ENCODE results near the gene CACNA1G. TPM values are rescaled to one million over a fixed set of nuclear protein-coding genes. Genes with fewer than 3 reads are reported as not detected.
A peak's percentile ranks its signal among the peaks of the same experiment; 100 is the strongest.

CACNA1G gene
- total and polyA plus RNA-seq, 9 of the 15 experiments (the other 6 are each of a cell fraction or from before 2014, with no cell fraction given): 0.01 TPM; not detected in 8

- TF ChIP-seq, protein P1, sequence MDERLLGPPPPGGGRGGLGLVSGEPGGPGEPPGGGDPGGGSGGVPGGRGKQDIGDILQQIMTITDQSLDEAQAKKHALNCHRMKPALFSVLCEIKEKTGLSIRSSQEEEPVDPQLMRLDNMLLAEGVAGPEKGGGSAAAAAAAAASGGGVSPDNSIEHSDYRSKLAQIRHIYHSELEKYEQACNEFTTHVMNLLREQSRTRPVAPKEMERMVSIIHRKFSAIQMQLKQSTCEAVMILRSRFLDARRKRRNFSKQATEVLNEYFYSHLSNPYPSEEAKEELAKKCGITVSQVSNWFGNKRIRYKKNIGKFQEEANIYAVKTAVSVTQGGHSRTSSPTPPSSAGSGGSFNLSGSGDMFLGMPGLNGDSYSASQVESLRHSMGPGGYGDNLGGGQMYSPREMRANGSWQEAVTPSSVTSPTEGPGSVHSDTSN (CRISPR knock-in tag; IDR thresholded peaks at IDR 0.05; ENCODE audit: low read depth): peak; percentile 61; the same call in 1 of the 2 replicates
- TF ChIP-seq, protein P1 (tag; conservative IDR thresholded peaks at IDR 0.05; ENCODE audit: low read depth): peak; percentile 86
- TF ChIP-seq XRCC5 (IDR thresholded peaks at IDR 0.05; ENCODE audit: low read depth, low read length) (no peak), ZBED1 (IDR thresholded peaks at IDR 0.05) (no peak), HMG20A (CRISPR knock-in tag; conservative IDR thresholded peaks at IDR 0.05) (no peak), PTRF (tag; IDR thresholded peaks at IDR 0.05) (peak; percentile 64; the same call in 1 of the 2 replicates), ZBTB8A (IDR thresholded peaks at IDR 0.05; ENCODE audit: partially characterized antibody) (no peak), ZNF282 (CRISPR knock-in tag; IDR thresholded peaks at IDR 0.05) (no peak), ZNF740 (CRISPR knock-in tag; IDR thresholded peaks at IDR 0.05) (no peak), ZNF740 (tag; IDR thresholded peaks at IDR 0.05) (0 out of 4 replicates have a peak, but pooled peaks of 1 of the 2 experiments have one; percentile 38), RFX5 (IDR thresholded peaks at IDR 0.05; ENCODE audit: low read depth, low read length) (no peak), POLR2A (conservative IDR thresholded peaks at IDR 0.05) (peak; percentile 58; the same call in 1 of the 2 replicates), RAD51 (IDR thresholded peaks at IDR 0.05; ENCODE audit: borderline replicate concordance, low read depth) (no peak; the same call in 1 of the 2 replicates), ZNF316 (IDR thresholded peaks at IDR 0.05) (peak; percentile 100), TAF1 (IDR thresholded peaks at IDR 0.05; ENCODE audit: control insufficient read depth, extremely low read depth, insufficient read depth, low read length, severe bottlenecking) (no peak), EHMT2 (IDR thresholded peaks at IDR 0.05) (peak; percentile 68)
- TF ChIP-seq, protein P2, sequence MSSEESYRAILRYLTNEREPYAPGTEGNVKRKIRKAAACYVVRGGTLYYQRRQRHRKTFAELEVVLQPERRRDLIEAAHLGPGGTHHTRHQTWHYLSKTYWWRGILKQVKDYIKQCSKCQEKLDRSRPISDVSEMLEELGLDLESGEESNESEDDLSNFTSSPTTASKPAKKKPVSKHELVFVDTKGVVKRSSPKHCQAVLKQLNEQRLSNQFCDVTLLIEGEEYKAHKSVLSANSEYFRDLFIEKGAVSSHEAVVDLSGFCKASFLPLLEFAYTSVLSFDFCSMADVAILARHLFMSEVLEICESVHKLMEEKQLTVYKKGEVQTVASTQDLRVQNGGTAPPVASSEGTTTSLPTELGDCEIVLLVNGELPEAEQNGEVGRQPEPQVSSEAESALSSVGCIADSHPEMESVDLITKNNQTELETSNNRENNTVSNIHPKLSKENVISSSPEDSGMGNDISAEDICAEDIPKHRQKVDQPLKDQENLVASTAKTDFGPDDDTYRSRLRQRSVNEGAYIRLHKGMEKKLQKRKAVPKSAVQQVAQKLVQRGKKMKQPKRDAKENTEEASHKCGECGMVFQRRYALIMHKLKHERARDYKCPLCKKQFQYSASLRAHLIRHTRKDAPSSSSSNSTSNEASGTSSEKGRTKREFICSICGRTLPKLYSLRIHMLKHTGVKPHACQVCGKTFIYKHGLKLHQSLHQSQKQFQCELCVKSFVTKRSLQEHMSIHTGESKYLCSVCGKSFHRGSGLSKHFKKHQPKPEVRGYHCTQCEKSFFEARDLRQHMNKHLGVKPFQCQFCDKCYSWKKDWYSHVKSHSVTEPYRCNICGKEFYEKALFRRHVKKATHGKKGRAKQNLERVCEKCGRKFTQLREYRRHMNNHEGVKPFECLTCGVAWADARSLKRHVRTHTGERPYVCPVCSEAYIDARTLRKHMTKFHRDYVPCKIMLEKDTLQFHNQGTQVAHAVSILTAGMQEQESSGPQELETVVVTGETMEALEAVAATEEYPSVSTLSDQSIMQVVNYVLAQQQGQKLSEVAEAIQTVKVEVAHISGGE (CRISPR knock-in tag; IDR thresholded peaks at IDR 0.05): no peak
- TF ChIP-seq, protein P3, sequence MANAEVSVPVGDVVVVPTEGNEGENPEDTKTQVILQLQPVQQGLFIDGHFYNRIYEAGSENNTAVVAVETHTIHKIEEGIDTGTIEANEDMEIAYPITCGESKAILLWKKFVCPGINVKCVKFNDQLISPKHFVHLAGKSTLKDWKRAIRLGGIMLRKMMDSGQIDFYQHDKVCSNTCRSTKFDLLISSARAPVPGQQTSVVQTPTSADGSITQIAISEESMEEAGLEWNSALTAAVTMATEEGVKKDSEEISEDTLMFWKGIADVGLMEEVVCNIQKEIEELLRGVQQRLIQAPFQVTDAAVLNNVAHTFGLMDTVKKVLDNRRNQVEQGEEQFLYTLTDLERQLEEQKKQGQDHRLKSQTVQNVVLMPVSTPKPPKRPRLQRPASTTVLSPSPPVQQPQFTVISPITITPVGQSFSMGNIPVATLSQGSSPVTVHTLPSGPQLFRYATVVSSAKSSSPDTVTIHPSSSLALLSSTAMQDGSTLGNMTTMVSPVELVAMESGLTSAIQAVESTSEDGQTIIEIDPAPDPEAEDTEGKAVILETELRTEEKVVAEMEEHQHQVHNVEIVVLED (CRISPR knock-in tag; IDR thresholded peaks at IDR 0.05): no peak
- TF ChIP-seq, protein P4, sequence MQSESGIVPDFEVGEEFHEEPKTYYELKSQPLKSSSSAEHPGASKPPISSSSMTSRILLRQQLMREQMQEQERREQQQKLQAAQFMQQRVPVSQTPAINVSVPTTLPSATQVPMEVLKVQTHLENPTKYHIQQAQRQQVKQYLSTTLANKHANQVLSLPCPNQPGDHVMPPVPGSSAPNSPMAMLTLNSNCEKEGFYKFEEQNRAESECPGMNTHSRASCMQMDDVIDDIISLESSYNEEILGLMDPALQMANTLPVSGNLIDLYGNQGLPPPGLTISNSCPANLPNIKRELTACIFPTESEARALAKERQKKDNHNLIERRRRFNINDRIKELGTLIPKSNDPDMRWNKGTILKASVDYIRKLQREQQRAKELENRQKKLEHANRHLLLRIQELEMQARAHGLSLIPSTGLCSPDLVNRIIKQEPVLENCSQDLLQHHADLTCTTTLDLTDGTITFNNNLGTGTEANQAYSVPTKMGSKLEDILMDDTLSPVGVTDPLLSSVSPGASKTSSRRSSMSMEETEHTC (IDR thresholded peaks at IDR 0.05): no peak
Measured at GRCh38 chr17:50661795-50662391, 101.4 kb downstream of the CACNA1G start (continued).
